HL-60 (cell line): Measurements from ENCODE around the gene HRG.

Experiments
- DNase-seq, 2 experiments: peaks; one replicate each; pipeline ENCODE4 v3.0.0-alpha.2; 2010 to 2020; ENCODE audit warnings: low read depth in 1 of 2, low spot score in 1 of 2
- H3K27ac ChIP-seq: fragments of 250-450 bp; sonication (Bioruptor Pico); replicated peaks from 2 replicates; pipeline ENCODE4 v1.5.1; 2020; ENCODE audit warnings: mild to moderate bottlenecking, moderate library complexity
- H3K27me3 ChIP-seq: fragments of 250-450 bp; sonication (Bioruptor Pico); 2 replicates; pipeline ENCODE4 v1.5.1; 2021; ENCODE audit warnings: mild to moderate bottlenecking, moderate library complexity; ENCODE audit not compliant: insufficient read depth, poor library complexity, severe bottlenecking
- H3K4me3 ChIP-seq: replicated peaks from 2 replicates; pipeline ENCODE4 v1.5.1; 2011; ENCODE audit warnings: mild to moderate bottlenecking, control low read depth, low read length; ENCODE audit not compliant: insufficient read depth
- GABPA ChIP-seq: IDR thresholded peaks from 2 replicates; pipeline ENCODE4 v1.6.1; 2012; ENCODE audit warnings: low read depth
- POLR2AphosphoS5 ChIP-seq: IDR thresholded peaks from 2 replicates; pipeline ENCODE4 v1.6.1; 2012; ENCODE audit warnings: low read depth
- SPI1 ChIP-seq: IDR thresholded peaks from 2 replicates; pipeline ENCODE4 v1.6.1; 2012; ENCODE audit warnings: low read depth, mild to moderate bottlenecking, borderline replicate concordance
- TF ChIP-seq, protein P1 (sequence below): IDR thresholded peaks from one replicate; pipeline ENCODE4 v1.5.1; 2011; ENCODE audit warnings: low read length, control low read depth, inconsistent platforms; ENCODE audit not compliant: insufficient read depth
- TF ChIP-seq, protein P2 (sequence below): IDR thresholded peaks from 2 replicates; pipeline ENCODE4 v1.6.1; 2012; ENCODE audit warnings: low read depth; ENCODE audit not compliant: insufficient replicate concordance

Gene HRG

DNA sequence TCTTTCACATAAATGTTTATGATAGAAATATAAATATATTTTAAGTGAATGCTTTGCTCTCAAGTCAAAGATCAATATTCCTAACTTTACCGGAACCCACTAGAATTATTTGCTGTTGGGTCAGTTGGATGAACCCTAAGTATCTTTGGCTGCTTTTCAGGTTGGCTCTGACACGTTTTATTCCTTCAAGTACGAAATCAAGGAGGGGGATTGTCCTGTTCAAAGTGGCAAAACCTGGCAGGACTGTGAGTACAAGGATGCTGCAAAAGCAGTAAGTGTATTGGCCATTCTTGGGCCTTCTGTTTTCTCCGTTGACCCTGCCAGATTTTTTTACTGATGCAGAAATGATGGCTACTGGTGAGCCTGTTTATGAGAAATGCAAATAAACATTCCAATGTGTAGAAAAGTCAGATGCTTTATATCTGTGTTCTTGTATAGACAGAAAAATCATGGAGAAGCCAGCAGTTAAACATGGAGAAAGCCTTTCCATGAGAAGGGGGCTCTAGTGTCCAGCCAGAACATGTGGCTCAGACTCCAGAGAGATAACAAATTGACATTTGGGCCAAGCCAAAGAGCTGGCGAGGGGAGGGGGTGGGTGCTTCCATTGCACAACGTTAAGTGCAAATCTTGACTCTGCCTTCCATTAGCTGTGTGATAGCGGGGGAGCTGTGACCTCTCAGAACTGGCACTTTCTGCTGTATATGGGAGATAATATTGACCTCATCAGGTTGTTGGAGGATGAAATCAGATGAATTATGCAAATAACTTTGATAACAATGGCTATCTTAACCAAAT, 54.3 kb downstream of the HRG start:
- DNase-seq, result no peak
- TF ChIP-seq, protein P1, sequence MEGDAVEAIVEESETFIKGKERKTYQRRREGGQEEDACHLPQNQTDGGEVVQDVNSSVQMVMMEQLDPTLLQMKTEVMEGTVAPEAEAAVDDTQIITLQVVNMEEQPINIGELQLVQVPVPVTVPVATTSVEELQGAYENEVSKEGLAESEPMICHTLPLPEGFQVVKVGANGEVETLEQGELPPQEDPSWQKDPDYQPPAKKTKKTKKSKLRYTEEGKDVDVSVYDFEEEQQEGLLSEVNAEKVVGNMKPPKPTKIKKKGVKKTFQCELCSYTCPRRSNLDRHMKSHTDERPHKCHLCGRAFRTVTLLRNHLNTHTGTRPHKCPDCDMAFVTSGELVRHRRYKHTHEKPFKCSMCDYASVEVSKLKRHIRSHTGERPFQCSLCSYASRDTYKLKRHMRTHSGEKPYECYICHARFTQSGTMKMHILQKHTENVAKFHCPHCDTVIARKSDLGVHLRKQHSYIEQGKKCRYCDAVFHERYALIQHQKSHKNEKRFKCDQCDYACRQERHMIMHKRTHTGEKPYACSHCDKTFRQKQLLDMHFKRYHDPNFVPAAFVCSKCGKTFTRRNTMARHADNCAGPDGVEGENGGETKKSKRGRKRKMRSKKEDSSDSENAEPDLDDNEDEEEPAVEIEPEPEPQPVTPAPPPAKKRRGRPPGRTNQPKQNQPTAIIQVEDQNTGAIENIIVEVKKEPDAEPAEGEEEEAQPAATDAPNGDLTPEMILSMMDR, result no peak
- TF ChIP-seq SPI1 (no peak), GABPA (no peak), POLR2AphosphoS5 (no peak)
- TF ChIP-seq, protein P2, sequence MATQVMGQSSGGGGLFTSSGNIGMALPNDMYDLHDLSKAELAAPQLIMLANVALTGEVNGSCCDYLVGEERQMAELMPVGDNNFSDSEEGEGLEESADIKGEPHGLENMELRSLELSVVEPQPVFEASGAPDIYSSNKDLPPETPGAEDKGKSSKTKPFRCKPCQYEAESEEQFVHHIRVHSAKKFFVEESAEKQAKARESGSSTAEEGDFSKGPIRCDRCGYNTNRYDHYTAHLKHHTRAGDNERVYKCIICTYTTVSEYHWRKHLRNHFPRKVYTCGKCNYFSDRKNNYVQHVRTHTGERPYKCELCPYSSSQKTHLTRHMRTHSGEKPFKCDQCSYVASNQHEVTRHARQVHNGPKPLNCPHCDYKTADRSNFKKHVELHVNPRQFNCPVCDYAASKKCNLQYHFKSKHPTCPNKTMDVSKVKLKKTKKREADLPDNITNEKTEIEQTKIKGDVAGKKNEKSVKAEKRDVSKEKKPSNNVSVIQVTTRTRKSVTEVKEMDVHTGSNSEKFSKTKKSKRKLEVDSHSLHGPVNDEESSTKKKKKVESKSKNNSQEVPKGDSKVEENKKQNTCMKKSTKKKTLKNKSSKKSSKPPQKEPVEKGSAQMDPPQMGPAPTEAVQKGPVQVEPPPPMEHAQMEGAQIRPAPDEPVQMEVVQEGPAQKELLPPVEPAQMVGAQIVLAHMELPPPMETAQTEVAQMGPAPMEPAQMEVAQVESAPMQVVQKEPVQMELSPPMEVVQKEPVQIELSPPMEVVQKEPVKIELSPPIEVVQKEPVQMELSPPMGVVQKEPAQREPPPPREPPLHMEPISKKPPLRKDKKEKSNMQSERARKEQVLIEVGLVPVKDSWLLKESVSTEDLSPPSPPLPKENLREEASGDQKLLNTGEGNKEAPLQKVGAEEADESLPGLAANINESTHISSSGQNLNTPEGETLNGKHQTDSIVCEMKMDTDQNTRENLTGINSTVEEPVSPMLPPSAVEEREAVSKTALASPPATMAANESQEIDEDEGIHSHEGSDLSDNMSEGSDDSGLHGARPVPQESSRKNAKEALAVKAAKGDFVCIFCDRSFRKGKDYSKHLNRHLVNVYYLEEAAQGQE, result no peak

DNA sequence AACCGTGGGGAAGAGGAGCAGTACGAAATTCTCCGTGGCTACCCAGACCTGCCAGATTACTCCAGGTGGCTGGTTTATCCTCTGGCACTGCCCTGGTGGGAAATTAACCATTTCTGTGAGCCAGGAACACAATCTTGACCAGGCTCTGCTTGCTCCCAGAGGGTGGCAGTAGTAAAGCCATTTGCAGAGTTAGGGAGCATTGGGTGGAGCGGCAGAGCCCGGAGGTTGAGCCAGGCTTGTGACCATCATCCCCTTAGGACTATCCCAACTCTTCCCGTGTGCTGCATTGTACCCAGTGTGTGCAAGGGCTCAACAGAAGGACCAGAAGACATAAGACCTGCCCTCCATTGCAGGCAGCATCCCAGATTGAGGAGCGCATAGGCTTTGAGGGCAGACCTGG, 56.6 kb downstream of the HRG start:
- no peaks in the 10 kb centered on the region for H3K27me3 ChIP-seq
- TF ChIP-seq POLR2AphosphoS5 (no peak), SPI1 (no peak), GABPA (no peak)
- TF ChIP-seq, protein P2, result no peak
- TF ChIP-seq, protein P1, result no peak
- peak in 1 of 2 experiments; percentile 2 for DNase-seq
- no peak overlapping the region for H3K4me3 ChIP-seq
- H3K27ac ChIP-seq, result no peak overlapping the region

More for the DNA sequence above, 54.3 kb downstream of the HRG start:
- Histone ChIP-seq H3K27me3 (no peaks in the 10 kb centered on the region), H3K4me3 (no peak overlapping the region), H3K27ac (no peak overlapping the region)

DNA sequence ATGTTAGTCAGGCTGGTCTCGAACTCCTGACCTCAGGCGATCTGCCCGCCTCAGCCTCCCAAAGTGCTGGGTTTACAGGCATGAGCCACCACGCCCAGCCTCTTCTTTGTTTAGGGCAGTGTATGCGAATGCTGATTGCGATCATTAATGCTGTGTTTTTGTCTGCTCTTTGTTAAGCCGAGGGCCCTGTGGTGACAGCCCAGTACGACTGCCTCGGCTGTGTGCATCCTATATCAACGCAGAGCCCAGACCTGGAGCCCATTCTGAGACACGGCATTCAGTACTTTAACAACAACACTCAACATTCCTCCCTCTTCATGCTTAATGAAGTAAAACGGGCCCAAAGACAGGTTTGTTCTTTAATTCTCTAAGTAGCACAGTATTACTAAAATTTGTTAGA, 59.1 kb downstream of the HRG start:
- DNase-seq, result no peak
- no peak overlapping the region for H3K27ac ChIP-seq
- TF ChIP-seq SPI1 (no peak), POLR2AphosphoS5 (no peak)
- H3K27me3 ChIP-seq, result no peaks in the 10 kb centered on the region
- no peak overlapping the region for H3K4me3 ChIP-seq
